ENCODE results near the gene MRPS12. TPM values are rescaled to one million over a fixed set of nuclear protein-coding genes. Genes with fewer than 3 reads are reported as not detected.

The MRPS12 gene
- total RNA-seq, 6 experiments from 2014 or later = 58.3 to 75.0 (median 62.2) TPM

GRCh38 chr19:38980583-38981374, 50.0 kb downstream of the MRPS12 start:
- no peak for TF ChIP-seq CTCF (IDR thresholded peaks at IDR 0.05)
- no peak overlapping the region for H3K27ac Mint-ChIP-seq
- no peaks in the 10 kb centered on the region for H3K9me3 Mint-ChIP-seq
- no peak for DNase-seq
- H3K27me3 Mint-ChIP-seq (ENCODE audit: insufficient read depth) = 0 out of 2 replicates have a peak, but pooled peaks cover 3% of the 10 kb centered on the region
- H3K36me3 Mint-ChIP-seq (ENCODE audit: low read depth) = 0 out of 2 replicates have a peak, but pooled peaks cover 4% of the 10 kb centered on the region
- H3K4me1 Mint-ChIP-seq (ENCODE audit: low read depth) = peaks cover 15% of the 10 kb centered on the region
- no peak overlapping the region for H3K4me3 Mint-ChIP-seq

Other genes starting within 250 kb of the MRPS12 start
- under 1 TPM; 0.09 to 0.45 (median 0.19) TPM for gene CAPN12, start 186.5 kb upstream of the MRPS12 start, total RNA-seq (2021; fragmentation: NEBNext Ultra II Directional; extraction: Animal tissue kit (Norgen Biotek cat#: 25700))
- not detected for gene LGALS7, start 157.4 kb upstream of the MRPS12 start, total RNA-seq (2021; fragmentation: NEBNext Ultra II Directional; extraction: Animal tissue kit (Norgen Biotek cat#: 25700))
- gene LGALS7B, start 141.7 kb upstream of the MRPS12 start, total RNA-seq (2021; fragmentation: NEBNext Ultra II Directional; extraction: Animal tissue kit (Norgen Biotek cat#: 25700)) = not detected
- under 1 TPM in 1 of 6 experiments, not detected in 5; 0.43 TPM for gene LGALS4, start 118.0 kb upstream of the MRPS12 start, total RNA-seq (2021; fragmentation: NEBNext Ultra II Directional; extraction: Animal tissue kit (Norgen Biotek cat#: 25700))
- gene ECH1, start 99.2 kb upstream of the MRPS12 start, total RNA-seq (2021; fragmentation: NEBNext Ultra II Directional; extraction: Animal tissue kit (Norgen Biotek cat#: 25700)) = 10 to 100 TPM; 35.5 to 48.5 (median 45.6) TPM
- 100 to 1,000 TPM; 337 to 467 (median 441) TPM for gene HNRNPL, start 81.0 kb upstream of the MRPS12 start, total RNA-seq (2021; fragmentation: NEBNext Ultra II Directional; extraction: Animal tissue kit (Norgen Biotek cat#: 25700))
- gene RINL, start 52.7 kb upstream of the MRPS12 start, total RNA-seq (2021; fragmentation: NEBNext Ultra II Directional; extraction: Animal tissue kit (Norgen Biotek cat#: 25700)) = 1 to 10 TPM in 5 of 6 experiments, under 1 TPM in 1; 0.69 to 3.5 (median 1.7) TPM
- 10 to 100 TPM; 34.9 to 36.4 (median 35.6) TPM for gene SIRT2, start 31.3 kb upstream of the MRPS12 start, total RNA-seq (2021; fragmentation: NEBNext Ultra II Directional; extraction: Animal tissue kit (Norgen Biotek cat#: 25700))
- 10 to 100 TPM; 21.8 to 23.4 (median 22.9) TPM for gene NFKBIB, start 31.0 kb upstream of the MRPS12 start, total RNA-seq (2021; fragmentation: NEBNext Ultra II Directional; extraction: Animal tissue kit (Norgen Biotek cat#: 25700))
- under 1 TPM in 1 of 6 experiments, not detected in 5; 0.16 TPM for gene CCER2, start 18.8 kb upstream of the MRPS12 start, total RNA-seq (2021; fragmentation: NEBNext Ultra II Directional; extraction: Animal tissue kit (Norgen Biotek cat#: 25700))
- gene SARS2, start 181 bp upstream of the MRPS12 start, total RNA-seq (2021; fragmentation: NEBNext Ultra II Directional; extraction: Animal tissue kit (Norgen Biotek cat#: 25700)) = 10 to 100 TPM; 18.7 to 25.1 (median 22.7) TPM
- gene FBXO17, start 44.8 kb downstream of the MRPS12 start, total RNA-seq (2021; fragmentation: NEBNext Ultra II Directional; extraction: Animal tissue kit (Norgen Biotek cat#: 25700)) = 10 to 100 TPM; 17.5 to 21.5 (median 18.7) TPM
- gene FBXO27, start 101.6 kb downstream of the MRPS12 start, total RNA-seq (2021; fragmentation: NEBNext Ultra II Directional; extraction: Animal tissue kit (Norgen Biotek cat#: 25700)) = 1 to 10 TPM in 3 of 6 experiments, under 1 TPM in 3; 0.47 to 2.2 (median 0.90) TPM
- gene ACP7, start 153.4 kb downstream of the MRPS12 start, total RNA-seq (2021; fragmentation: NEBNext Ultra II Directional; extraction: Animal tissue kit (Norgen Biotek cat#: 25700)) = not detected
- 10 to 100 TPM; 35.4 to 40.4 (median 35.8) TPM for gene PAK4, start 194.8 kb downstream of the MRPS12 start, total RNA-seq (2021; fragmentation: NEBNext Ultra II Directional; extraction: Animal tissue kit (Norgen Biotek cat#: 25700))

All from HFFc6 (cell line).